NCI-H1048 (cell line): ENCODE results near the gene KRTAP9-6.
"Not testable (repeated sequence)": the region's sequence is repeated elsewhere in the genome, so short reads cannot be mapped to it uniquely, and the experiment has no call there.

Source experiments
- DNase-seq: peaks from one replicate; lab custom pipeline; 2025; lab: John Stamatoyannopoulos, UW

The KRTAP9-6 gene

DNA sequence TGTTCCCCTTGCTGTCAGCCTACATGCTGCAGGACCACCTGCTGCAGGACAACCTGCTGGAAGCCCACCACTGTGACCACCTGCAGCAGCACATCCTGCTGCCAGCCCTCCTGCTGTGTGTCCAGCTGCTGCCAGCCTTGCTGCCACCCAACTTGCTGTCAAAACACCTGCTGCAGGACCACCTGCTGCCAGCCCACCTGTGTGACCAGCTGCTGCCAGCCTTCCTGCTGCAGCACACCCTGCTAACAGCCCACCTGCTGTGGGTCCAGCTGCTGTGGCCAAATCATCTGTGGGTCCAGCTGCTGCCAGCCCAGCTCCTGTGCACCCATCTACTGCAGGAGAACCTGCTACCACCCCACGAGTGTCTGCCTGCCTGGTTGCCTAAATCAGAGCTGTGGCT, 6.1 kb downstream of the KRTAP9-6 start:
- DNase-seq = not testable (repeated sequence)

DNA sequence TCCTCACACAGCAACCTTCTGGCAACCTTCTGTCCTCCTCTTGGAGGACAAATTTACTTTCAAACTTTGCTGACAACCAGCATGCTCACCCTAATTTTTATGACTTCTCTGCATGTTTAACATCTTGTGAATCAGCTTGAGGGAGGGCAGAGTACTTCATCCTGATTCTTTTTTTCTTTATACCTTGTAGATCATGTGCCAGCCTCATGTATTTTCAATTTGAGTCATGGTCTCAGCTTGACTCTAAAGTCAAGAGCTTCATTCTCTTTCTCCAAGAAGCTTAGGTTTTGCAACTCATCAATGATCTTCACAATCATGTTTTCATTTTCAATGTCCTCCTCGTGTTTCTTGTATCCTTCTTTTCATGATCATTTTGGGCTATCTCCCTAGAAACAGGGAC, 6.7 kb downstream of the KRTAP9-6 start:
- DNase-seq = no peak

DNA sequence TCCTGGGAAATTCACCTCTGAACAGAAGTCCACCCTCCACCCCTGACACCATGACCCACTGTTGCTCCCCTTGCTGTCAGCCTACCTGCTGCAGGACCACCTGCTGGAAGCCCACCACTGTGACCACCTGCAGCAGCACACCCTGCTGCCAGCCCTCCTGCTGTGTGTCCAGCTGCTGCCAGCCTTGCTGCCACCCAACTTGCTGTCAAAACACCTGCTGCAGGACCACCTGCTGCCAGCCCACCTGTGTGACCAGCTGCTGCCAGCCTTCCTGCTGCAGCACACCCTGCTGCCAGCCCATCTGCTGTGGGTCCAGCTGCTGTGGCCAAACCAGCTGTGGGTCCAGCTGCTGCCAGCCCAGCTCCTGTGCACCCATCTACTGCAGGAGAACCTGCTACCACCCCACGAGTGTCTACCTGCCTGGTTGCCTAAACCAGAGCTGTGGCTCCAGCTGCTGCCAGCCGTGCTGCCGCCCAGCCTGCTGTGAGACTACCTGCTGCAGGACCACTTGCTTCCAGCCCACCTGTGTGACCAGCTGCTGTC, 10.5 kb downstream of the KRTAP9-6 start, which contains the start of gene KRTAP9-7:
KRTAP9-7 (plus strand) TSS at position 51 of the 543 bp plus-strand sequence; CDS start at position 51, 0 bp downstream.
- not testable (repeated sequence) for DNase-seq

DNA sequence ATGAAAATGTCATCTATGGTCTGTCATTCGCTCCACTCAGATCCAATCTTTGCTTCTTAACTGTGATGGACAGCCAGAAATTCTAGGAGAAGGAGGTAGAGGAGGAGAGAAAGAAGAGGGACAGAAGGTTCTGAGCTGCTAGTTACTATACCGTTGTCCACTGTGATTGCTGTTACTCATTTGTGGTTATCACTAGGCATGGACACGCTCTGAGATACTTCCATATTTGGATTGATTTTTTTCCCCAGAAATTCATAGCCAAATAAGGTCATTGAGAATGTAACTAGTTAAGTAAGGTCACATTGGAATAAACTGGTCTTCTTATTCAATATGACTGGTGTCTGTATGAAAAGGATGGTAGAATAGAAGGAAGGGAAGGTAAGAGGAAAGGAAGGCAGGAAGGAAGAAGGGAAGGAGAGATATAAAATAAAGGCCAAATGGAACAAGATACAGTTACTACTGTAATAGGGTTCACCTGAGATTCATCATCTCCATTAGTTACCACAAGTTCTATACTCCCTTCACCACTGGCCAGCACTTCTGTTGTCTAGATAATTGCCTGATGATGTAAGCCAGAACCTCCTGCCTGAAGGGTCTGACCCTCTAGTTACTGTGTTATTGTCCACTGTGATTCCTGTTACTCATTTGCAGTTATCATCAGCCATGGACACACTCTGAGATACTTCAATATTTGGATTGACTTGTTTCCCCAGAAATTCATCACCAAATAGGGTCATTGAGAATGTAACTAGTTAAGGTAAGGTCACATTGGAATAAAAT, 13.2 kb downstream of the KRTAP9-6 start:
- DNase-seq = no peak

DNA sequence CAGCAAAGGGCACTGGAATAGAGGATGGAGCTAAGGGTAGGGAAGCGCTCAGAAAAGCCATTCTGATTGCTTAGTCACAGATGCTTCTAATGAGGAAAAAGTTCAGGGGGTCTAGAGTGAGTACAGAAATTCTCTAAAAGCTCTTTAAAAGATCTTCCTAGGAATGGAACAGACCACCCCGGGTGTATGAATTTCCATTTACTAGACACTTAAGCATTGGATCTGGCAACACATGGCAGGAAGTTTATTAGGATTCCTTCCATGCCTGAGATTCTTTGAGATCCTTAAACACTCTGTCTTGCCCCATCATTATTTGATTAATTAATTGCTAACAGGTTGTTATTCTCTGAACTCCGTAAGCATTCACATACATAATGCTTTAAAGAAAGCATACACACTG, 18.9 kb downstream of the KRTAP9-6 start:
- no peak for DNase-seq

DNA sequence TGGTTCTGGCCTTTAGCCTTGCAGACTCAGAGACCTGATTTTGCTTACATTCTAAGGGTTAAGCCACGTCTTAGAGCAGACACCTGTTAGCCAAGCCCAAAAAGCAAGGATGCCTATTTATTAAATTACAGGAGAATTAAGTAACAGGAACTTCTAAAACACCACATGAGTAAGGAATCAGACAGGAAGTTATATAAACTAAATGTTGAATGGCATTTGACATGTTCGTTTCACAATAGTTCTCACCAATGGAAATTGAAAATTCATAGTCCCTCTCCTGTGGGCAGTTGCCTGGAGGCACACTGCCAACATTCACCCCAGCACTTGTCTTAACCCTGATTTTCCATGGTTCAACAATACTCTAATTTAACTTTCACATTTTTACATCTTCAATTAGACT, 19.4 kb downstream of the KRTAP9-6 start:
- DNase-seq = no peak

DNA sequence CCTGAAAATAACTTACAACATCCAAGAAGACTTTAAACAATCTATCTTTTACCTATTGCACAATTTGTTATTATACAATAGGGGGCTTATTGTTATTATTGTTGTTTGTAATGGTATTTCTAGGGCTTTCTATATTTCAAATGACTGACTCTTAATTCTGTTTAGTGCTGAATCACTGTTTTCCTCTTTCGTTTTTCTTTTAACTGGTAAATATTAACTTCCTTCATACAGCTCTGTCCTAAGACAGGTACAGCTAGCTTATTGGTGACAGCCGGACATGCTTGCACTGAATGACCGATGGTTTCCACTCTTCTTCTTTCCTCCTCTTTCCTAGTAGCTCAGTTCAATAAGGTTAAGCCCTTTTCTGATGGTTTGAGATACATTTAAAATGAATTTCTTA, 21.9 kb downstream of the KRTAP9-6 start:
- no peak for DNase-seq

DNA sequence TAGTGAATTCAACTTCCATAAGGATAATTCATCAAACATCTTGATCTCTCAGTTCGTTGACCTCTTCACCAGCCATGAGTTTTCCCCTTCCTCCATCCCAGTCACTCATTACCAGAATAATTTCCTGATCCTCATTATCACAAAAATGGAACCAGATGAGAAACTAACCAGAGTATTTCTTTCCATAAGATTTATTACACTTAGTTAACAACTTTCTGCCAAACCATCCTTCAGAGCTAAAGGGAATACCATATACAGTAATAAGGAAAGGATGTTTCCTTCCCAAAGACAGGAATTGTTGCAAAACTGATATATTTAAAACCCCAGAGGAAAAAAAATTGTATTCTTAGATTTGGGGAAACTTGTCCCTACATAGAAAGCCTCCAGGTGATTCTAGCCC, 28.8 kb downstream of the KRTAP9-6 start:
- no peak for DNase-seq

DNA sequence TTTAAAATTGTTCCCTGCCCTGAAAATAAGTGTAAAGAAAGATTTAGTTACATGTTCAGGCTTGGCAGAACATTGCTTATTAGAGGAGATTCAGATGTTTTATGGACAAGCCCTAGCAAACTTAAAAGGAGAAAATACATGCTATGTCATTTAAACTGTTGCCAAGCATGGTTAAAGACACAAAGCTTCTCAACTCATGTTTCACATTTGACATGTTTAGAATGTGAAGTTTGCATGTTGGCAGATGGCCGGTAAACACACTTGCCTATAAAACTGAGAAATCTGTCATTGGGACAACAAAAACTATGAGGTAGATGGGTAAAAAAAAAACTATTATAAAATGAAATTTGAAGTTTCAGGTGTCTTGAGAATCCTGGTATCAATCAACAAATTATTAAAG, 31.7 kb downstream of the KRTAP9-6 start:
- no peak for DNase-seq

DNA sequence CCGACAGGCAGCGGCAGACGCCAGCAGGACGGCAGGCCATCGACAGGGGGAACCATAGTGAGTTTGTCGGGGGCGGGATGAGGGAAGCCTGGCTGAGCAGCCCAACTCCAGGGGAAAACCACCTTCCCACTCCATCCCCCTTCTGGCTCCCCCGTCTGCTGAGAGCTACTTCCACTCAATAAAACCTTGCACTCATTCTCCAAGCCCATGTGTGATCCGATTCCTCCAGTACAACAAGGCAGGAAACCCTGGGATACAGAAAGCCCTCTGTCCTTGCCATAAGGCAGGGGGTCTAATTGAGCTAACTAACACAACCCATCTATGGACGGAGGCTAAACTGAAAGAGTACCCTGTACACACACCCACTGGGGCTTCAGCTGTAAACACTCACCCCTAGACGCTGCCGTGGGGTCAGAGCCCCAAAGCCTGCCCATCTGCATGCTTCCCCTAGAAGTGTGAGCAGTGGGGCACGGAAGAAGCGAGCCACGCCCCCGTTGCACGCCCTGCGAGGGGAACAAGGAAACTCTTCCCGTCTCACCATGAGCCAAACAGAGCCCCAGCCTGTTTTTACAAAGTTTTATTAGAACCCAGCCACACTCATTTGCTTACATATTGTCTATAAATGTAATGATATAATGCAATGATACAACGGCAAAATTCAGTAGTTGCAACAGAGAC, 33.4 kb downstream of the KRTAP9-6 start:
- no peak for DNase-seq

DNA sequence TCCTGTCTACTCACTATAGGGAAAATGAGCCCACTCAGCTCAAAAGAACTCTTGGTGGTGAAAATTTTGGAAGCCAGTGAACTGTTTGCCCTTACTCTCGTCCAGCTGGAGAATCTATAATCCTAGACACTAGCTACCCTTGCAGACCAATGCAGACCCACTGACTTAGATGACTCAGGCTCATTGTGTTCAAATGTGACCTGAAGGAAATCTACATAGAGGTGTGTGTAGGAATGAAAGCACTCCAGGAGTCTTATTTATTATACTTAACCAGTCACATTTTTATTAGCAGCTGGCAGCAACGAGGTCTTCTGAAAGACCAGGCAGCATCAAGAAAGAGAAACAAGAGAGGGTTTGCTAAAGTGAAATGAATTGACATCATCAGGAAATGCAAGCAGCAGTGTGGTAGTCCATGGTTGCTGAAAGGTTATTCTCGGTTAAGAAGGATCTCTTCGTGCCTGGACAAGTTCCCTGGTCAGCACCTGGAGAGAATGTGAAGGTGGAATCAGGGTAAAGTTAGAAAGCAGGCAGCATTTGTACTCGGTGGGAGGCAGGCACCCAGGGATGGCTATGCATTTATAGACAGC, 36.1 kb downstream of the KRTAP9-6 start:
- no peak for DNase-seq

DNA sequence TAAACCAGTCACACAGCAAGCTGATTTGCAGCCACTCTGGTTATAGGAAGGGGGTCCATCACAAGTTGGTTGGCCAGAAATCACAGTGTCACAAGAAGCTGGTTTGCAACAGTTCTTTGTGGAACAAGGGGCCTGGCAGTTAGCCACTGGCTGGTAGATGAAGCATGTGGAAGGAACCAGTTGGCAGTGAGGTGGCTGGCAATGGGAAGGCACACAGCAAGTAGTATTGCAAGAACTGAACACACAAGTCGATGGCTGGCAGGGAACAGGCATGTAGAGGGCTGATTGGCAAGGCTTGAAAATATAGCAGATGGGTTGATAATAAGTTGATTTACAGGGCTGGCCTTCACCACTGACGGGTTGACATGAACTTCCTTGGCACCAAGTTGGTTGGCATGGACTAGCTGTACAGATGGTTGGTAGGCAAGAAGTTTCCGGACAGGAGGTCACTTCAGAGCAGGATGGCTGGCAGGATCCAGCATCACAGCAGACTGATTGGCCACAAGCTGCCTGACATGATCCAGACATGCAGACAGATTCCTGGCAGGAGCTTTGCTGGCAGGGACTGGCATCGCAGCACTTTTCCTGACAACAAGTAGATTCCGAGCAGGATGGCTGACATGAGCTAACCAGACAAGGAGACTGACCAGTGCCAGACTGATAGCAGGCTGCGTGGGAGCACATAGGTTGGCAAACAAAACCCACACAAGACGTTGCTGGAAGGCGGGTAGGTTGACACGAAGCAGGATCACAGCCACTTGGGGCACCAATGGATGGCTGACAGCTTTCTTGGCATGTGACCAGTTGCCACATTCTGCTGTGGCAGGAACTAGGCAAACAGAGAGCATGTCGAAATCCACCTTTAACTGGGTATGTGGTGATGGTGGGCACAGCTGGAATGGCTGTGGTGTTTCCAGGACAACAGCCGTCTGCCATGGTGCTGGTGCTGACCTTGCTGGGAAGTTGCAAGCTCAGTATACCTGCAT, 37.0 kb downstream of the KRTAP9-6 start, which contains the start of gene KRTAP29-1:
KRTAP29-1 (minus strand) TSS at position 936 of the 986 bp plus-strand sequence; CDS start at position 936, 0 bp downstream.
- DNase-seq = no peak

DNA sequence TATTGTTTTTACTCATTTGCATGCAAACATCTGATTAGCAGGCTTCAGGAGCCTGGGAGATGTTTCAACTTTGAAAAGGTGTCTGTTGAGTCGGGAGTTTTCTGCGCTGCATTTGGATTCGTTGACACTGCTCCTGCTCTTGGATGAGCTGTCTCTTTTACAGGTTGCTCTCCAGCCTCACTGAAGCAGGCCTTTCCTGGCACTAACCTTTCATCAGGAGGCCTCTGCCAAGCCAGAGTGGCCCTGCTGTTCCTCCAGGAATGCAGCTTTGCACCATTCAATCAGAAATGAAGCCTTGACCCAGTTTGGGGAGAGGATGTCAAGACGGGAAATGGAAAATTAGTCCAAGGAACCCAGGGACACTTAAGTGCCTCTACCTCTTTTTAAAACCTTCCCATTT, 37.8 kb downstream of the KRTAP9-6 start:
- no peak for DNase-seq

DNA sequence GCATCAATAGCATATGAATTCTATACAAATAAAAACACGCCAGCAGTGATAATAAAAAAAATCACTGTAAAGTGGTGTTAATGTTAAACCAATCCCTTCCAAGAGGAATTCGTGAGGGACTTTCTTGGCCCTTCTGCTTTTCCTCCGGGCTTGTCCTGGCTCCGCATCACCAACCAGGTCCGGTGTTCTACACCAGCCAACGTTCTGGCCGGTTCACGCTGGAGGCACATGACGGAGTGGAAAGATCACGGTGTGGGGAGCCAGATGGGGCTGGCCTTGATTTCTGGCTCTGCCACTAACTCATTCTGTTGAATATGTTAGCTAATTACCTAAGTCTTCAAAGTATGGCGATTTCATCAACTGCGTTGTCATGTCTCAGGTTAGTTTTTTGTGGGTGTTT, 38.9 kb downstream of the KRTAP9-6 start:
- DNase-seq = no peak

DNA sequence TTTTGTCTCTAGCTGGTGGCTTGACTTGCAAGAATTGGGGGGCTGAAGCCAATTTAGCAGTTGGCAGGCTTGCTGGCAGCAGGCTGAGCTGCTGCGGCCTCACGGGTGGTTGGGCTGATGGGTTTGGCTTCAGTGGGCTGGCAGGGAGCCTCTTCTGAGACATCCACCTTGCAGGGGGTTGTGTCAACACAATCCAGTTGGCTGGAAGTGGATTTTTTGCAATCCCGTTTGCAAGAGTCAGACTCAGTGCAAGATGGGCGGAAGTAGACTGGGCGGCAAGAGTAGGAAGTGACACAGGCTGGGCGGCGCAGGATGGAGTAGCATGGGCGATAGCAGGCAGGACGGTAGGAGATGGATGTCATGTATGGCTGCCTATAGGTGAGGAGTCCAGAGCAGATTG, 42.5 kb downstream of the KRTAP9-6 start:
- no peak for DNase-seq

DNA sequence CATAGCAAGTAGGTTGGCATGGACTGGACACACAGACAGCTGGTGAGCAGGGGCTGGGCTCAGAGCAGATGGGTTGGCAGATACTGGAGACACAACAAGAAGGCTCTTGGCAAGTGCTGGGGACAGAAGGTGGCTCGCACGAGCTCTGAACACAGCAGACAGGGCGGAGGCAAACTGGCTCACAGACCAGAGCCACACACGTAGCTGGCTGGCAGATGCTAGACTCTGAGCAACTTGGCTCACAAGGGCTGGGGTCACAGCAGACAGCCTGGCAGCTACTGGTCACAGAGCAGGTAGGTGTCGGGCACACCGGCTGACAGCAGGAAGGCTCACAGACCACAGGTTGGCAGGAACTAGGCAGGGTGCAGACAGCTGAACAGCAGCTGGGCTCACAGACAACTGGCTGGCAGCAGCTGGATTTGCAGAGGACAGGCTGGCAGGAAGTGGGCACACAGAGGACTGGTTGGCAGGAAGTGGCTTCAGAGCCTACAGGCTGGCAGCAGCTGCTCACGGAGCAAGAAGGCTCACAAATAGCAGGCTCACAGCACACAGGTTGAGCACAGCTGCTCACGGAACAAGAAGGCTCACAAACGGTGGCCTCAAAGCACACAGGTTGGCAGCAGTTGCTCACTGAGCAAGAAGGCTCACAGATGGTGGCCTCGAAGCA, 43.2 kb downstream of the KRTAP9-6 start:
- DNase-seq = no peak

DNA sequence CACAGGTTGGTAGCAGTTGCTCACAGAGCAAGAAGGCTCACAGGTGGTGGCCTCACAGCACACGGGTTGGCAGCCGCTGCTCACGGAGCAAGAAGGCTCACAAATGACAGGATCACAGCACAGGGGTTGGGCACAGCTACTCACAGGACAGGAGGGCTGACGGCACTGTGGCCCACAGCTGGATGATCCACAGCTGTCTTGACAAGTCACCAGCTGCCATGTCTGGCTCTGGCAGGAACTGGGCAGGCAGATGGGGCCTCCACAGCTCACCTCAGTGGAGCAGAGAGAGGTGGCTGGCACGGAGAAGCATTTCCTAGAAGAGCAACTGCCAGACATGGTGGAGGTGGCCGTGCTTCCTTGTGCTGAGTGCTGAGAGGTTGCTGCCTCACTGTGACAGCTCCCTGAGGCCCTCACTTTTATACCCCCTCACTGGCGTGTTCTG, 43.8 kb downstream of the KRTAP9-6 start, which contains the start of gene KRTAP16-1:
KRTAP16-1 (minus strand) TSS at position 392 of the 442 bp plus-strand sequence; CDS start at position 336, 56 bp downstream.
- no peak for DNase-seq

DNA sequence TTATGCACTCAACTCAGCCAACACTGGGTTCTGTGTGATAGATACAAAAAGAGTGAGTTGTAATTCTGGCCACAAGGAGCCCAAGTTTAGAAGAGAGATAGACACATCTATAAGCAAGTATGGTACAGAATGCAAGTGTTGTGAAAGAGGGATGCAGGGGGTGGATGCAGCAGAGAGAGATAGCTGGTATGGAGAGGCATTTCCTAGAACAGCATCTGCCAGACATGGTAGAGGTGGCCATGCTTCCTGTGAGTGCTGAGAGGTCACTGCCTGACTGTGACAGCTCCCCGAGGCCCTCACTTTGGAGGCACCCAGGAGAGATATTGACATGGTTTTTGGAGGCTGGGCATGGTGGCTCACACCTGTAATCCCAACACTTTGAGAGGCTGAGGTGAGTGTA, 45.9 kb downstream of the KRTAP9-6 start:
- DNase-seq = no peak

DNA sequence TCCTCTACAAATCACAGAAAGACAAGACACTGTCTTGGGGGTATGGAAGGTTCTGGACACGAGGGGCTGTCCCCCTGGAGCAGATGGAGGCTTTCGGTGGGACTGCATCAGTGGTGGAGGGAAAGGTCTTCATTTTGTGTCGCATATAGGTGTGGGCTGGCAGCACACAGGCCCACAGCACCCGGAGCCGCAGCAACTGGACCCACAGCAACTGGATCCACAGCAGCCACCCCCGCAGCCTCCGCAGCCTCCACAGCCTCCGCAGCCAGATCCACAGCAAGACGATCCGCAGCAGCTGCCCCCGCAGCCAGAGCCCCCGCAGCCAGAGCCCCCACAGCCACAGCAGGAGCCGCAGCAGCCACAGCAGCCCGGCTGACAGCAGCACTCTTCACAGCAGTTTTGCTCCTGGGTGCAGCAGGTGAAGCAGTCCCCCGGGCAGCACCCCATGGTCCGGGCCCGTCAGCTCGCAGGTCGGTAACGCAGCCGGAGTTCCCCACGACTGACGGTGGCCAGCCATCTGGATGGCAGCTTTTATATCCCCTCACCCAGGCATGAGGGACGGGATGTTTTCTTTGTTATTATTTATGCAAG, 50.1 kb downstream of the KRTAP9-6 start, which contains the start of gene KRTAP17-1:
KRTAP17-1 (minus strand) TSS at position 507 of the 591 bp plus-strand sequence; CDS start at position 447, 60 bp downstream.
- DNase-seq = no peak
